Adrenal gland (tissue), 5 donors: Measurements from ENCODE around the gene SMIM45.

ENCODE experiments used
- CTCF ChIP-seq, 6 experiments: fragments of 450-650 bp in 4 of 6; fragments of 200-600 bp in 2 of 6; sonication (generic) in 1 of 6; IDR thresholded peaks; 1 replicate in 5 of 6; 2 replicates in 1 of 6; pipeline versions ENCODE4 v1.5.1 to v1.8.0; 2016 to 2021; ENCODE audit warnings: antibody characterized with exemption in 6 of 6, mild to moderate bottlenecking in 2 of 6, moderate library complexity in 1 of 6
- POLR2A ChIP-seq, 2 donors: fragments of 450-650 bp; IDR thresholded peaks; one replicate each; pipeline ENCODE4 v1.6.1; 2017; ENCODE audit warnings: antibody characterized with exemption in 2 of 2, mild to moderate bottlenecking in 2 of 2, moderate library complexity in 1 of 2
- donor health status: DM: no; HTN: no; CAD: no.

GRCh38 chr22:41963453-41964111 is 11.6 kb downstream of the SMIM45 start:
- TF ChIP-seq POLR2A (IDR thresholded peaks at IDR 0.05): no peak
- TF ChIP-seq CTCF (IDR thresholded peaks at IDR 0.05): no peak
